ENCODE measurements around the gene ADGRA1.
"Not testable (repeated sequence)": the region's sequence is repeated elsewhere in the genome, so short reads cannot be mapped to it uniquely, and the experiment has no call there.

ADGRA1 gene

GRCh38 chr10:133096616-133097269 lies 9.0 kb downstream of the ADGRA1 start:
- DNase-seq (ENCODE audit: low spot score): no peak

- no peak for DNase-seq (ENCODE audit: low spot score)
Observed at GRCh38 chr10:133097418-133097817, 9.7 kb downstream of the ADGRA1 start.

- DNase-seq (ENCODE audit: low spot score): no peak
Observed at GRCh38 chr10:133097961-133098360, 10.2 kb downstream of the ADGRA1 start.

GRCh38 chr10:133098426-133099124 lies 10.9 kb downstream of the ADGRA1 start:
- DNase-seq (ENCODE audit: low spot score): no peak

GRCh38 chr10:133099571-133099970 lies 11.8 kb downstream of the ADGRA1 start:
- no peak for DNase-seq (ENCODE audit: low spot score)

- no peak for DNase-seq (ENCODE audit: low spot score)
Observed at GRCh38 chr10:133100186-133100585, 12.5 kb downstream of the ADGRA1 start.

- no peak for DNase-seq (ENCODE audit: low spot score)
Observed at GRCh38 chr10:133100706-133101415, 13.1 kb downstream of the ADGRA1 start.

- DNase-seq (ENCODE audit: low spot score): no peak
Observed at GRCh38 chr10:133101416-133101810, 13.7 kb downstream of the ADGRA1 start.

GRCh38 chr10:133102415-133103095 lies 14.8 kb downstream of the ADGRA1 start:
- no peak for DNase-seq (ENCODE audit: low spot score)

- DNase-seq (ENCODE audit: low spot score): no peak
Observed at GRCh38 chr10:133103311-133103910, 15.7 kb downstream of the ADGRA1 start.

- DNase-seq (ENCODE audit: low spot score): no peak
Observed at GRCh38 chr10:133104068-133104962, 16.6 kb downstream of the ADGRA1 start.

GRCh38 chr10:133104963-133105640 lies 17.4 kb downstream of the ADGRA1 start:
- DNase-seq (ENCODE audit: low spot score): no peak

- DNase-seq (ENCODE audit: low spot score): no peak
Observed at GRCh38 chr10:133105686-133106390, 18.1 kb downstream of the ADGRA1 start.

- no peak for DNase-seq (ENCODE audit: low spot score)
Observed at GRCh38 chr10:133106516-133106915, 18.8 kb downstream of the ADGRA1 start.

GRCh38 chr10:133107442-133107841 lies 19.7 kb downstream of the ADGRA1 start:
- DNase-seq (ENCODE audit: low spot score): no peak

GRCh38 chr10:133109711-133110110 lies 22.0 kb downstream of the ADGRA1 start:
- no peak for DNase-seq (ENCODE audit: low spot score)

- DNase-seq (ENCODE audit: low spot score): no peak
Observed at GRCh38 chr10:133110133-133110532, 22.4 kb downstream of the ADGRA1 start.

- no peak for DNase-seq (ENCODE audit: low spot score)
Observed at GRCh38 chr10:133110609-133111275, 23.0 kb downstream of the ADGRA1 start.

GRCh38 chr10:133111640-133112039 lies 23.9 kb downstream of the ADGRA1 start:
- DNase-seq (ENCODE audit: low spot score): not testable (repeated sequence)

Data from left forelimb (tissue), 1 donor.